Measurements from ENCODE around the gene NAA10.

DNA sequence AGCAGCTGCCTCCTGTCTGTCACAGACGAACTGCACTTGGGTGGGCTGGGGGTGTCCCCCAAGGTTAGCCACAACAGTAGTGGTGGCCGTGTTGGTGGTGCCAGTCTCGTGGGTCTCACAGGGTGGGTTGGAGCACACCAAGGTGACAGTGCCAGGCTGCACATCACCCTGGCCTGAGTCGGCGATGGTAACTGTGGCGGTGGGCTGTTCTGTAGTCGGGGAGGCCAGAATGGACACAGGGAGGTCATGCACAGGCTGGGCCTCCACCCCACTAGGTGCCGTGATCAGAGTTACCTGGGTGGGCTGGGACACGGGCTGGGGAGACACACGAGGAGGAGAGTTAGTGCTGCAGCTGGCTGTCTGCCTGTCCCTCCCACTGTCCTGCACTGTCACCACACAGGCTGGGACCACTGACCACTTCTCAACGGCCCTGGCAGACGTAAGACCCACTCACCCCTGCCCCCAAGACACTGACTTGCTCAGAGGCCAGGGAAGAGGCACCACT, 20.4 kb upstream of the NAA10 start:
- TF ChIP-seq CTCF (IDR thresholded peaks at IDR 0.05), result no peak
- no peak for TF ChIP-seq POLR2A (IDR thresholded peaks at IDR 0.05)
- no peak for TF ChIP-seq EP300 (IDR thresholded peaks at IDR 0.05)

All from tibial nerve (tissue), 4 donors.